Endothelial cell of hepatic sinusoid (primary cell): ENCODE measurements around the gene DDT.
"Not testable (repeated sequence)": the region's sequence is repeated elsewhere in the genome, so short reads cannot be mapped to it uniquely, and the experiment has no call there.

Experiments
- in situ Hi-C: cut with HindIII; loops from 2 replicates; pipeline ENCODE4 v1.10.0; 2017; ENCODE audit warnings: low sequenced_read_pairs

Gene DDT

DNA sequence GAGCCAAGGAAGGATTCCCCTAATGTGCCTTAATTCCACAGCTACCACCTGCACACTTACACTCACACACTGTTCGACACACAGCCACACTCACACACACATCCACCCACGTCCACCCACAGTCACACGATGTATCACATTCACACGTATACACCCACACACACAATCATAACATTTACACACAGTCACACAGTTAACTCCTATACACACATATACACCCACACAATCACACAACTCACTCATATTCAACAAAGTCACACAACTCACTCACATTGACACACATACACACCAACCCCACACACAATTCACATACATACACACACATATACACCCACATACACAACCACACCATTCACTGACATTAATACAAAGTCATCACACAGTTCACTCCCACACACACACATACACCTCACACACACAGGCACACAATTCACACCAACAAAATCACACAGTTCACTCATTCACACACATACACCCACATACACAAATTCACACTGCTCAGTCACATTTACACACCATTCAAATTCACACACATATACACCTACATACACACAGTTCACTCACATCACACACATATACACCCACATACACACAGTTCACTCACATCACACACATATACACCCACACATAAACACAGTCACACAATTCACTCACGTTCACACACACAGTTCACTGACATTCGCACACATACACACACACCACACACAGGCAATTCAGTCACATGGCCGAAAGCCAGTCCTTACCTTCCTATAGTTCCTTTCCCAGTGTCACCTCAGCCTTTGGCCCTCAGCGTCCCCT, 19.8 kb downstream of the DDT start:
- in situ Hi-C loops: not testable (repeated sequence)

DNA sequence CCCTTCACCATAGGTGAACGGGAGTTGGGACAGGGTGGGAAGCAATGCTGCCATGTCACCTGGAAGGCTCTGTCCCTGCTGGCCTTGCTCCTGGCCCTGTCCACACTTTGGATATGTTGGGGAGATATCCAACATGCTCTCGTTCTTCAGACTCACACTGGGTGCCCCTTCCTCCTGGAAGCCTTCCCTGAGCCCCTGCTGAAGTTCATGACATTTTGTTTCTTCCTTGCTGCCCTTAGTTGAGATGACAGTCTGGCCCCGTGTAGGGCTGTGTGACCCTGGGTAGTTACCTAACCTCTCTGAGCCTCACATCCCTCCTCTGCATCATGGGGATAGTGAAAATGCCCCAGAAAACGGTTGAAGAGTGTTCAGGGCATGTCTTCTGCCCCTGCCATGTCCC, 20.8 kb downstream of the DDT start:
- in situ Hi-C loops: not testable (repeated sequence)

DNA sequence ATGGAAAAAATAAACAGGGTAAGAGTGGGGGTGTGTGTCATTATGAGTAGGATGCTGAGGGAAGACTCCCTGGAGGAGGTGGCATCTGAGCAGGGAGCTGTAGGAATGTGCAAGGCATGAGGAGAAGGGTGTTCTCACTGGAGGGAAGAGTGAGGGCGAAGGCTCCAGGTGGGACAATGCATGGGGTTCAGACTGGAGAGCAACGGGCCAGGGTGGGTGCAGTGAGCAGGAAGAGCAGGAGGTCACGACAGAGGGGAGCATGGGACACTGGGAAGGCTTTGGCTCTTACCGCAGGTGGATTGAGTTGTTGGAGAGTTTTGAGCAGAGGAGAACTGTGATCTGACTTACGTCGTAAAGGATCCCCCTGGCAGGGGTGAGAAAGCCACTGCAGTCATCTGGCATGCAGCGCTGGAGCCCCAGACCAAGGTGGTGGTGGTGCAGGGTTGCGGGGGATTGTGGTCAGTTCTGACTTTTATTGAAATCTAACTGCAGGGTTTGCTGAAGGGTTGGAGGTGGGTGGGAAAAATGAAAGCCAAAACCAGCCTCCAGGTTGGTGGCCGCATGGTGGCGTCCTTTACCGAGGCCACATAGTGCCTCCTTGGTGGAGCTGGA, 21.3 kb downstream of the DDT start:
- in situ Hi-C loops: not testable (repeated sequence)

DNA sequence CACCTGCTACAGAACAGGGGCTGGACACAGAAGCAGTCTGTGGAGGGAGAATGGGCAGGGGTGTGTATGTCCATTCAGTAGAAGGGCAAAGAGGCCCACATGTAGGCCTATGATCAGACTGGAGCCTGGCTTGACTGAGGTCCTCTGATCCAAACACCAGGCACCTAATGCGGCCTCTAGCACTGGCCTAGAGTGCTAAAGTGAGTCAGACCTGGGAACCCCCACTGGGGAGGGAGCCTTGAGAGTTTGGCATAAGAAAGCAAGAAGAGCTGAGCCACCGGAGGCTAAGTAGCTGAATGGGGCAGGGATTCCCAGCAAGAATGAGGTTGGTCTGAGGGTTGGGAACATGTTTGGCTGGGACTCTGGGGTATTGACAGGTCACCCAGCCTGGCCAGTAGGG, 22.9 kb downstream of the DDT start:
- in situ Hi-C loops: not testable (repeated sequence)

DNA sequence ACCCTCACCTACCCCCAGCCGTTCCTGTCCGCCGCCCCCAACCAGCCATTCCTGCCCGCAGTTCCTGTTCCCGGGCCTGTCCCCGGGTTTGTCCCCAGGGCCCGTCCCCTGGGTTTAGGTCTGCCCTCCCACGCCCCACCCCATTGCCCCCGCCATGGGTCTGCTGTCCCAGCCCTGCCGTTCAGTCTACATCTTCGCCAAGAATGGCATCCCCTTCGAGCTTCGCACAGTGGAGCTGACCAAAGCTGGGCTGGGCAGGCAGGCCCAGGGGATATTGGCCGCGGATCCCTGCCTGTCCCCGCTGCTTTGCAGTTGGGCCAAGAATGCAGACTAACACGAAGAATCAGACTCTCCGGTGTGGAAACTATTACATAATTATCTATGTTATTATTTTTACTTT, 24.5 kb downstream of the DDT start:
- in situ Hi-C loops: not testable (repeated sequence)

DNA sequence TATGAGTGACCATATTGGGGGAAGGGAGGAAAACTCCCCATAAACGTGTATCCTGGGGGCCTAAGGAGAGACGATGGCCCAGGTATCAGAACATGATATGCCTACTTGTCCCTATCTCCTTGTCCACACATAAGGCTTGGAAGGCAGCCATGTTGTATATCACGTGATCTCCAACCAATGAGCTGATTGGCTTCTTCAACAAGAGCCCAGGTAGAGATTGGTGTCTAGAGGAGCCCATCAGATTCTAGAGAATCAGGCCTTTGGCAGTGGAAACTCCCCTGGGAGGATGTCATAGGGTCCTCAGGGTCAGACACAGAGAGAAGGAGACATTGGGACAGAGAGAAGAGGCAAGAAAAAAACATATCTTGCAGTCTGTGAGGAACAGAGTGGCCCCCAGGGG, 26.9 kb downstream of the DDT start:
- in situ Hi-C loops: not testable (repeated sequence)

DNA sequence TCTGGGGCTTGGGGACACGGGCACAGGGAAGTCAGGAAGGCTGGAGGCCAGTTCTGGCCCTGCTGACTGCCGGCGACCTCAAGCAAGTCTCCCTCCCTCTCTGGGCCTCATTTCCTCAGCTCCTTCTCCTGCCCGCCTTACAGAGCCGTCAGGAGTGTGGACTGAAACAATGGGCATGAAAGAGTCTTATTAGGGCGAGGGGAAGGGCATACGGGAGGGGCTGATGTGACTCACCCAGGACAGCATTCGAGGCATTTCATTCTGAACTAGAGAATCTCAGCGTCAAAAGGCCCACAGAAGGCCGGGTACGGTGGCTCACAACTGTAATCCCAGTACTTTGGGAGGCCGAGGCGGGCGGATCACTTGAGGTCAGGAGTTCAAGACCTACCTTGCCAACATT, 34.1 kb downstream of the DDT start:
- in situ Hi-C loops: not testable (repeated sequence)

DNA sequence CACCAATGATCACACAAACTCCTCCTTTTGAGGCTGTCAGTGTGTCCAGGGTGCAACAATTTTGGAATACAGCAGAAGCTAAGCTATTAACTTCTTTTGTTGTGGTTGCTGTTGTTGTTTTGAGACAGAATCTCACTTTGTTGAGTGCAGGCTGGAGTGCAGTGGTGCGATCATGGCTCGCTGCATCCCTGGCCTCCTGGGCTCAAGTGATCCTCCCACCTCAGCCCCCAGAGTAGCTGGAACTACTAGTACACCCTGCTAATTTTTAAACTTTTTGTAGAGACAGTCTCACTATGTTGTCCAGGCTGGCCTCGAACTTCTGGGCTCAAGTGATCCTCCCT, 35.3 kb downstream of the DDT start:
- in situ Hi-C loops: no loop called here

DNA sequence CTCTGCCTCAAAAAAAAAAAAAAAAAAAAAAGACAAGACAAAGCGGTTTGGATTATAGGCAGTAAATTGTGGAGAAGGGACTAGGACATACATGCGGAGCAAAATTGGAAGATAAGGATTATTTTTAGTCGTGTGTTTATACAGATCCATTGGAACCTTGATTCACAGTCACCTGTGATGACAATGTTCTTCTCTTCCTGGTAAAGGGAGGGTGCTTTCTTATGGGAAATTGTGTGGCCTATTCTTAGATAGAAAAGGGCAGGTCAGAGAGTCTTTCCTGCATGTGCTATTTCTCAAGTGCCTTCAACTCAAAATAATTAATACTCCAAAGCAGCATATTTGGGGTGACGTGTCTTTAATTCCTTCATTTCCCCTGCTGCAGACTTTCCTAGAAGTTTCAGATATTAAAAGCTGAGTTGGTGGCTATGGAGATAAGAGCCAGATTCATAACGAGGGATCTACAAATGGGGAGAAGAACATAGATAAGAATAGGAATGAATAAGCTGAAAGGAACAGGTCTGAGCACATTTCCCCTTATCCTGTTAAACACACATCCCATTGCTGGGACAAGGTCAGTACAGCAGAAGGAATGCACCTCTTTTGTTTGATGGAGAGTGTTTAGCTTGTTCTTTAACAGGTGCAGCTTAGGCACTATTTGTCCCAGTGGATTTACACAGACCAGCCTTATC, 35.8 kb downstream of the DDT start:
- in situ Hi-C loops: no loop called here

DNA sequence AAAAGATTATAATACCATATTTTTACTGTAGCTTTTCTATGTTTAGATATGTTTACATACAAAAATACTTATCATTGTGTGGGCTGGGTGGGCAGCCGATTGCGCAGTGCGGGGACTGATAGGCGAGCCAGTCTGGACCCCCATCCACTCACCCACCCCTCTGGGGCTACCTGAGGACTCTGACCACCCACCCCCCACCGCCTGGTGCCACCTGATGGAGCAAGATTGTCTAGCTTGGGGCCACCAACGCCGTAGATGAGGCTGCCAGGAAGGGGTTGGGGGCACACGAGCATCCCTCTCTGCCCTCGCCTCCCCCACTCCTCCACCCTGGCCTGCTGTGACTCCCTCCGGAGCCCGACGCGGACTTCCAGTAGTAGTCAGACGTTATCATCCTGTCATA, 47.7 kb downstream of the DDT start:
- in situ Hi-C loops: no loop called here

DNA sequence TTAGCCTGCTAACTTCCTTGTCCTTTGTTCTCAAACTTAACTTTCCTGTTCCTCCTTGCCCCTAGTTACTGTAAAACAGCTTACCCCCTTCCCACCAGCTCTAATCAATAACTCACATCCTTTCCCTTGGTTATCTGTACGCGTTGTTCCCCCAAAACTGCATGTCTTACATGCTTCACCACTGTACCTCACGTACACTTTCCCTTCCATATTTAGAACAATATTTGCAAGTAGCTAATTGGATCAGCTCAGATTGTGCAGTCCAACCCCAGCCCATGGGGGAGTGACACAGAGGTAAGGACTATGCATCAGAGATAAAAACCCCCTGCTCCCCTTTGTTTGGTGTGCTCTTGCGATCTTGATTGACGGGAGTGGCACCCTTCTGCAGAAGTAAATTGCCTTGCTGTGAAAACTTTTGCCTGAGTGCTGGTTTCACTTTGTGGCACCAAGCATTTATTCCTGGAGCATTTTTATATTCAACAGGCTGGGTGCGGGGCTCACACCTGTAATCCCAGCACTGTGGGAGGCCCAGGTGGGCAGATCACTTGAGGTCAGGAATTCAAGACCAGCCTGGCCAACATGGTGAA, 49.1 kb downstream of the DDT start:
- in situ Hi-C loops: no loop called here

DNA sequence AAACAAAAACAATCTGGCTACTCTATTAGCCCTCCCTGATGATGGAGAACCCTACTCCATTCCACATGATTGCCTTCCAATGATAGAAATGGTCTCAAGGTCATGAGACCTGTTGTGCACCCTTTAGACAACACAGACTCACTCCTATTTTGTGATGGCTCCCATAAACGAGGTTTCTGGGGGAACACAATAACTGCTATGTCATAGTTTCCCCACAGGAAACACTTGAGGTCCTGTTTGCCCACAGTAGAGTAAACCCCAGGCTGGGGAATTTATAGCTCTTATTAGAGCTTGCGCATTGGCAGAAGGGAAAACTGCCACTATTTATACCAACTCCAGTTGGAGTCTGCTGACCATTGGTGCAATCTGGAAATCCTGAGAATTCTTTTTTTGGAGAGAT, 51.3 kb downstream of the DDT start:
- in situ Hi-C loops: no loop called here

DNA sequence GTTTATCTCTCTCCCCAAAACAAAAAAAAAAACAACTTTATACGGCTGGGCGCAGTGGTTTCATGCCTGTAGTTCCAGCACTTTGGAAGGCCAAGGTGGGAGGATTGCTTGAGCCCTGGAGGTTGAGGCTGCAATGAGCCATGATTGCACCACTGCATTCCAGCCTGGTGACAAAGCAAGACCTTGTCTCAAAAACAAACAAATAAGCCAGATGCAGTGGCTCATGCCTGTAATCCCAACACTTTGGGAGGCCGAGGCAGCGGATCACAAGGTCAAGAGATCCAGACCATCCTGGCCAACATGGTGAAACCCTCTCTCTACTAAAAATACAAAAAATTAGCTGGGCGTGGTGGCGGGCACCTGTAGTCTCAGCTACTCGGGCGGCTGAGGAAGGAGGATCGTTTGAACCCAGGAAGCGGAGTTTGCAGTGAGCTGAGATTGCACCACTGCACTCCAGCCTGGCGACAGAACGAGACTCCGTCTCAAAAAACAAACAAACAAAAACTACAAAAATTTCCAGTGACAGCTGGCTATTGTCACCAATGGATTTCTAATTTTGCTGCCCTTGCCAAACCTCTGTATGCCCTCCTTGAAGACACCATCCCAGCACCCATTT, 52.5 kb downstream of the DDT start:
- in situ Hi-C loops: not testable (repeated sequence)
